DND-41 (cell line): ENCODE measurements around the gene DYNLT2B.

ENCODE experiments used
- ATAC-seq: fragments of 200-7000 bp; cut with Tn5 transposase; 3 replicates; pipeline ENCODE4 v1.9.1; 2021; ENCODE audit warnings: low read depth; ENCODE audit not compliant: insufficient read depth
- DNase-seq: peaks from one replicate; pipeline ENCODE4 v3.0.0-alpha.2; 2020
- H2AFZ ChIP-seq: 2 replicates; pipeline ENCODE4 v1.6.0; 2012; ENCODE audit warnings: low read depth, low read length
- H3K27ac ChIP-seq: 2 replicates; pipeline ENCODE4 v1.5.1; 2012; ENCODE audit warnings: low read length, inconsistent platforms
- H3K27me3 ChIP-seq: fragments of 200-600 bp; sonication (generic); 2 replicates; pipeline ENCODE4 v1.6.0; 2012; ENCODE audit warnings: low read length, mild to moderate bottlenecking, inconsistent platforms; ENCODE audit not compliant: insufficient read depth, poor library complexity
- H3K36me3 ChIP-seq: 2 replicates; pipeline ENCODE4 v1.5.1; 2012; ENCODE audit warnings: low read length, inconsistent platforms; ENCODE audit not compliant: insufficient read depth
- H3K4me1 ChIP-seq: 2 replicates; pipeline ENCODE4 v1.5.1; 2012; ENCODE audit warnings: mild to moderate bottlenecking, low read length; ENCODE audit not compliant: insufficient read depth
- H3K4me2 ChIP-seq: 2 replicates; pipeline ENCODE4 v1.6.0; 2012; ENCODE audit warnings: mild to moderate bottlenecking, moderate library complexity, low read length, inconsistent platforms; ENCODE audit not compliant: insufficient read depth
- H3K4me3 ChIP-seq, 2 experiments: fragments of 200-600 bp in 1 of 2; shearing (Covaris generic) in 1 of 2; 2 replicates each; pipeline ENCODE4 v1.5.1; 2012 to 2016; ENCODE audit warnings: inconsistent platforms in 2 of 2, low read length in 2 of 2, mild to moderate bottlenecking in 2 of 2, low read depth in 1 of 2, moderate library complexity in 1 of 2
- H3K79me2 ChIP-seq: 2 replicates; pipeline ENCODE4 v1.6.0; 2012; ENCODE audit warnings: low read length, inconsistent platforms; ENCODE audit not compliant: insufficient read depth
- H3K9ac ChIP-seq: 2 replicates; pipeline ENCODE4 v1.6.0; 2012; ENCODE audit warnings: low read depth, mild to moderate bottlenecking, inconsistent platforms, low read length, moderate library complexity
- H3K9me3 ChIP-seq: 2 replicates; pipeline ENCODE4 v1.5.1; 2012; ENCODE audit warnings: low read length, moderate library complexity, mild to moderate bottlenecking, inconsistent platforms; ENCODE audit not compliant: insufficient read depth, severe bottlenecking
- H4K20me1 ChIP-seq: 2 replicates; pipeline ENCODE4 v1.6.0; 2012; ENCODE audit warnings: low read length; ENCODE audit not compliant: insufficient read depth
- CTCF ChIP-seq: IDR thresholded peaks from 2 replicates; pipeline ENCODE4 v1.5.1; 2012; ENCODE audit warnings: borderline replicate concordance, low read length, moderate library complexity, mild to moderate bottlenecking; ENCODE audit not compliant: poor library complexity, severe bottlenecking; ENCODE audit errors: extremely low read depth
- EZH2 ChIP-seq: IDR thresholded peaks from 3 replicates; pipeline ENCODE4 v1.6.1; 2012; ENCODE audit warnings: borderline replicate concordance, low read depth, mild to moderate bottlenecking, moderate library complexity, low read length, inconsistent platforms; ENCODE audit not compliant: severe bottlenecking

Gene DYNLT2B

GRCh38 chr3:196298521-196298920 is 19.5 kb downstream of the DYNLT2B start:
- no peak for DNase-seq

GRCh38 chr3:196292286-196292923 is 25.6 kb downstream of the DYNLT2B start:
- Histone ChIP-seq H3K27me3 (no peaks in the 10 kb centered on the region), H3K4me2 (no peak overlapping the region), H3K4me3 (no peak overlapping the region), H3K9me3 (no peaks in the 10 kb centered on the region), H4K20me1 (no peaks in the 10 kb centered on the region), H3K27ac (no peak overlapping the region), H2AFZ (no peak overlapping the region), H3K36me3 (no peaks in the 10 kb centered on the region; the same call in 1 of the 2 replicates), H3K9ac (no peak overlapping the region), H3K79me2 (peaks cover 10% of the 10 kb centered on the region), H3K4me1 (peaks cover 8% of the 10 kb centered on the region)
- DNase-seq (no peak), ATAC-seq (no peak)
- TF ChIP-seq CTCF (peak; percentile 3), EZH2 (no peak)

More at GRCh38 chr3:196298521-196298920, 19.5 kb downstream of the DYNLT2B start:
- Histone ChIP-seq H3K9me3 (no peaks in the 10 kb centered on the region), H3K4me3 (no peak overlapping the region), H3K79me2 (no peaks in the 10 kb centered on the region), H3K4me2 (no peak overlapping the region), H3K36me3 (no peaks in the 10 kb centered on the region), H3K4me1 (no peaks in the 10 kb centered on the region), H3K27ac (no peak overlapping the region), H3K27me3 (no peaks in the 10 kb centered on the region), H2AFZ (no peak overlapping the region), H4K20me1 (no peaks in the 10 kb centered on the region), H3K9ac (no peak overlapping the region)
- no peak for ATAC-seq
- TF ChIP-seq EZH2 (no peak), CTCF (no peak)

GRCh38 chr3:196288141-196288460 is 29.9 kb downstream of the DYNLT2B start:
- peak overlapping the region; percentile 66 to 76 for H3K4me3 ChIP-seq
- H3K9ac ChIP-seq = peak overlapping the region; percentile 88
- TF ChIP-seq CTCF (no peak), EZH2 (no peak)
- no peaks in the 10 kb centered on the region for H3K27me3 ChIP-seq
- DNase-seq = no peak
- no peaks in the 10 kb centered on the region for H4K20me1 ChIP-seq
- peaks cover 31% of the 10 kb centered on the region for H3K4me1 ChIP-seq
- H2AFZ ChIP-seq = peak overlapping the region; percentile 95
- peaks cover 45% of the 10 kb centered on the region for H3K79me2 ChIP-seq
- no peaks in the 10 kb centered on the region for H3K9me3 ChIP-seq
- no peak; the same call in 2 of the 3 replicates for ATAC-seq
- H3K4me2 ChIP-seq = peak overlapping the region; percentile 88
- peak overlapping the region; percentile 92 for H3K27ac ChIP-seq
- H3K36me3 ChIP-seq = no peaks in the 10 kb centered on the region; the same call in 1 of the 2 replicates
